Measurements from ENCODE around the gene AIP.
A peak's percentile ranks its signal among the peaks of the same experiment; 100 is the strongest.
"Not testable (repeated sequence)": the region's sequence is repeated elsewhere in the genome, so short reads cannot be mapped to it uniquely, and the experiment has no call there.

AIP gene

DNA sequence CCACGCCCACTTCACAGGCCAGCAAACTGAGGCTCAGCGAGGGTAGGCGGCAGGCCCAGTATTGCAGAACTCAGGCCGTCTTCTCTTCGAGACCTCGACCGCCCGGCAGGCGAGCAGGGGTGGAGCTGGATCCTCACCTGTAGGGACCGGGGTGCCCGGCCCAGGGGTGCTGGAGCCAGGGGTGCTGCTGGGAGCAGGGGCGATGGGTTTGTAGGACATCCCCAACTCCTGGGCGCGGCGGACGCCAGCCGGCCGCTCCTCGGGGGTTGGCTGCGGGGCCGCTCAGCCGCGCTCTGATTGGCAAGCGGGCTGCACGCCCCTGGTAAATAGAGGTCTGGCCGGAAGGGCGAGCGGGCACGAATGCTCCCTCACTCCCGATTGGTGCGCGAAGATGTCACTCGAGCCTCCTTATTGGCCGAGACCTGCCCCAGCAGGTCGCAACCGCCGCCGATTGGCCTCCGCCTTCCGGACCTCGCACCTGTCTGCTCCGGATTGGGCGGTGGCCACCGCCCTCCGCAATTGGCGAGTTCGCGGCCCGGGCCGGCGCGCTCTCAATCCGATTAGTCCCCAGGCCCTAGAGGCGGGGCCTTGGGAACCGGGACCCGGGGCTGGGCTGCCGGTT, 25.1 kb downstream of the AIP start, which contains the start of gene CDK2AP2:
Gene CDK2AP2, minus strand, starts transcription at position 299 of the 622 bp plus-strand sequence. Its CDS starts 80 bp downstream, at position 219.
- DNase-seq, result peak; percentile 94 to 97

DNA sequence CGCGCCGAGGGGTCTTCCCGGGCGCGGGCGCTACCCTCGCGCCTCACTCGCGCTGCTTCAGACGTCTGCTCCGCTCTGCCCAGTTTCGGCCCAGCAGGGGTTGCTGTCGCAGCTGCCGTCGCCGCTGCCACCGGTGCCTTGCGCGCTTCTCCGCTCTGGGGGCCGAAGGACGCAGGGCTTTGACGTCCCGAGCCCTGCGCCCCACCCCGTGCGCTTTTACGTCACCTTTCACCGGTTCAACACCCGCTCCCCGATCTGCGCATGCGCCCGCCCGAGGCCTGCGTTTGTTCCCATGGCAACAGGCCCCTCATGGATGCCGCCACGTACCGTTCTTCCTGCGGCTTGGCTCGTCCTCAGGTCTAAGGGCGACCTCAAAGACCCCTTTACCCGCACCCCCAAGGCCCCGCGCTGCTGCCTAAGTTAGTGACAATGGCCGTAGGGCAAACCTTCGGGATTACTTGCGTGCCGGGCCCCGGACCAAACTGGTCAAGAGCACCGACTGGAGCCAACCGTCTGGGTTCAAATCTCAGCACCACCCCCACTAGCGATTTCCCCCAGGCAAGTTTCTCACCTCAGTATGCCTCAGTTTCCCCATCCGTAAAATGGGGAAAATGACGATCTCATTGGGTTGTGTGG, 25.8 kb downstream of the AIP start:
- DNase-seq, result peak; percentile 99 to 100

DNA sequence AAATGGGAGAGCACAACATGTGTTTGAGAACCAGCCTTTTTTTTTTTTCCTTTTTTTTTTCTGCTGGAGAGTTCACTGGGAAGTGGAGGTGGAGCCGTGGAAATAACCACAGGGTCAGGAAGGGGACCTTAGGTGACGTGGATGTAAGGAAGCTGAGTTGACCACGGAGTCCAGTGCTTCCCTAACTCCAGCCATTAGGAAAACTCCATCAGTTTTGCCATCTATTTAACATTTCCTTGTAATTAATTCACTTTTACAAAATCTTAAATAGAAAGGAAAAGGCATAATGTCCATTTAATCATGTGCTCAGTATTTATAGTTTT, 27.2 kb downstream of the AIP start:
- DNase-seq, result no peak

- not testable (repeated sequence) for DNase-seq
These were observed 28.7 kb downstream of the AIP start for GRCh38 chr11:67511558-67511957.

- no peak for DNase-seq
These were observed 31.3 kb downstream of the AIP start for GRCh38 chr11:67514116-67514515.

- no peak for DNase-seq
These were observed 34.0 kb downstream of the AIP start for GRCh38 chr11:67516806-67517205.

- DNase-seq, result no peak
These were observed 35.1 kb downstream of the AIP start for GRCh38 chr11:67517784-67518552.

DNA sequence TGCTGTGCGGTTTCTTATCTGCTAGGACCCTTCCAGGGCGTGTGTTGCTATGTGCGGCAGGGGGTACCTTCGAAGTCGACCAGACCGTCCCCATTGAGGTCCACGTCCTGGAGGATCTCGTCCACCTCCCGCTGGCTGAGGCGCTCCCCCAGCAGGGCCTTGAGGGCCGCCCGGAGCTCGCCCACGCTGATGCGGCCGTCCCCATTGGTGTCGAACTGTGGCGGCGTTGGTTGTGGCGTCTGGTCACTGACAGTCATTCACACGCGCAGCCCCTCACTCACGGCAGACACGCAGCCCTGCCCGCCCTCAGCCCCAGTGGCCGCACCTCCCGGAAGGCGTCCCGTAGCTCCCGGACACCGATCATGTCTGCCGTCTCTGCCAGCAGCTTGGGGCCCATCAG, 36.9 kb downstream of the AIP start:
- DNase-seq, result no peak

DNA sequence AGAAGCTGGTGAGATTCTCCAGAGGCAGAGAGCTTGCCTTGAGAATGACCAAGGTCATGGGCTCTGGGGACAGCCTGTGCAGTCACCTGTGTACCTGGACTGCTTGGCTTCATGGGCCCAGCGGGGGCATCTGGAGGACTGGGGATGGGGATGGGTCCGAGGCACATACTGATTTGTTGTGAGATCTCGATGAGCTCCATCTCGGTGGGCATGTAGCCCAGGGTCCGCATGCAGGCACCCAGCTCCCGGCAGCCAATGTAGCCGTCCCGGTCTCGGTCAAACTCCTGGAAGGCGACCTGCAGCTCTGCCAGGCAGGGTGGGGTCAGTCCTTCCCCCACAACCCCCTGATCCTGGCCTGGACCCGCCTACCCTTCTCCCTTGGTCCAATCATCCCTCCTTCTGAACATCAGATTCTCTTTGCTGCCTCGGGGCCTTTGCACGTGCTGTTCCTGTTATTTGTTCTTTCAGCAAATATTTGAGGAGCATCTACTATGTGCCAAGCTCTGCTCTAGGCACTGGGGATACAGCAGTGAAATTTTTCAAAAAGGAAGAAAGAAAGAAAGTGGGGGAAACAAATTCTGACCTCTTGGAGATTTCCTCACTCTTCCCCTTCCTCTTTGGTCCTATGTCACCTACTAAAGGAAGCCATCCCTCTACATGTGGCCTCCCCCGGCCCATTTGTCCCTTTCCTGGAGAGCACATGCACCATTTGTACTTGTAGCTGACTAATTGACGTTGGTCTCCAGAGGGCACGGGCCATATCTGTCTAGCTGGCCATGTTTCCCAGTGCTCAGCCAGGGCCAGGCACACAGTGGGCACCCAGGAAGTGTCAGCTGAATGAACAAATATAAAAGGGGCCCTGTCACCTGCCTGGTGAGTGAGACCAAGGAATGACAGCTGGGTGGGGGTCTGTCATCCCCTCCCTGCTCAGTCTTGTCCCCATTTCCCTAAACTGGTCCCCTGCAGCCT, 38.3 kb downstream of the AIP start:
- no peak for DNase-seq

GRCh38 chr11:67521924-67522323, 39.1 kb downstream of the AIP start:
- no peak for DNase-seq

DNA sequence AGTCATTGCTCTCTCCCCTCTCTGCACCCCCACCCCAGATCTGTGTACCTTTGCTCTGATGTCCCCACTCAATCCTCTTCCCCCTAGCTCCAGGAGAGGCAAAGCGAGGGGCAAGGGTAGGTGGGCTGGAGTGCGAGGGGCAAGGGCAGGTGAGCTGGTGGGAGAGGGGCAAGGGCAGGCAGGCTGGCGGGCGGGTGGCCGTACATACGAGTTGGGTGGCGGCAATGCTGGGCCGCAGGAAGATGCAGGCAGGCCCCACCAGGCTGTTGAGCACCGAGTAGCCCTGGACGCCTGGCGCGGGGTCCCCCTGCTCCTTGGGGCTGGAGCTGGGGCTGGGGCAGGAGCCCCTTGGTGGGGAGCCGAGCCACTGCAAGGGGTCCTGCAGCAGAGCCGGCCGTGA, 39.5 kb downstream of the AIP start:
- no peak for DNase-seq

- DNase-seq, result no peak
These were observed 40.2 kb downstream of the AIP start, which contains the start of gene CABP2 for GRCh38 chr11:67522844-67523555. TSS of gene CABP2 (minus strand) at chr11:67523446. CDS start at chr11:67523326, 120 bp downstream.

GRCh38 chr11:67523556-67524479, 41.0 kb downstream of the AIP start:
- no peak for DNase-seq

DNA sequence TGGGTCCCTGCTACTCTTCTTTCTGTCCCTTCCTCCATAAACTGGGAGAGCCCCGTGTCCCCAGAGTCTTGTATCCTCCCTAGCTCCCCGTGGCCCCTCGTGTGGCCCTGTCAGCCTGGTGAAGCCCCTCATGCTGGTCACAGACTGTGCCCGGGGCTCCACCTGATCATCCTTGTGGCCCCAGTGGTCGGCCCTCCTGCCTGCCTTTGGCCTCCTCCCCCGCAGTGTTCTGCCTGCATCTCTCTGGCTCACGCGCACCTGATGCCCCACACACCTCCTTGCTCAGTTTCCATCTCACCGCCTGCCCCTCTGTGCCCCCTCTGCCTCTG, 41.6 kb downstream of the AIP start:
- DNase-seq, result no peak

- DNase-seq, result no peak
These were observed 42.6 kb downstream of the AIP start for GRCh38 chr11:67525275-67525976.

- DNase-seq, result no peak
These were observed 45.5 kb downstream of the AIP start for GRCh38 chr11:67528376-67528775.

DNA sequence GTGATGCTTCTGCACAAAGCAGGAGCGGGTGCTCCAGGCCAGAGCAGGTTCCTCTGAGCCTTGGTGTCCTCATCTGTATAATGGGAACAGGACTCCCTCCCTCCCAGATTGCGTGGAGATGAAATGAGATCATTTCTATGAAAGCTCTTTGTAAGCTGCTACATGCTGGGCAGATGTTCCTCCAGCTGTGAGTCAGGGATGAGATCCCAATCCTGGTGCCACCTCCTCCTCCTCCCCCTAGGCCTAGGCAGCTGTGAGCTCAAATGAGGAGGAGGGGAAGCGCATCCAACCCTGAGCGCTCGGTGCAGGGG, 47.4 kb downstream of the AIP start:
- DNase-seq, result no peak

DNA sequence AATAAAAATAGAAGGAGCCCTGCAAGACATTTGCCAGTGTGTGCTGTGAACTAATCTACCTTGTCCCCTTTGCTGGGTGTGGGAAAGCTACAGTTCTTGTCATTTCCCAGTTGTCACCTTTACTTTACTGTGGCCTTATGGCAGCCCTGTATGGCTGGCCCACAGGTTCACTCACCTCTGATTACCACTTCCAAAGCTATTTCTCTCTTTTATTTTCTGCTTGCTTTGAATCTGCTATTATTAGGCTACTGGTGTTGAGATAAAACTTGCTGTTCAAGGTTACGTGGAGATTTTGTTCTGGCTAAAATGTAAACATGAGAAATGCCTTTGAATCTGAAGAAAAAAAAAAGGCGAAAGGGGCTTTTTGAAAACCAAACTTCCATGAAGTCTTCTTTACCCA, 50.1 kb downstream of the AIP start:
- no peak for DNase-seq

DNA sequence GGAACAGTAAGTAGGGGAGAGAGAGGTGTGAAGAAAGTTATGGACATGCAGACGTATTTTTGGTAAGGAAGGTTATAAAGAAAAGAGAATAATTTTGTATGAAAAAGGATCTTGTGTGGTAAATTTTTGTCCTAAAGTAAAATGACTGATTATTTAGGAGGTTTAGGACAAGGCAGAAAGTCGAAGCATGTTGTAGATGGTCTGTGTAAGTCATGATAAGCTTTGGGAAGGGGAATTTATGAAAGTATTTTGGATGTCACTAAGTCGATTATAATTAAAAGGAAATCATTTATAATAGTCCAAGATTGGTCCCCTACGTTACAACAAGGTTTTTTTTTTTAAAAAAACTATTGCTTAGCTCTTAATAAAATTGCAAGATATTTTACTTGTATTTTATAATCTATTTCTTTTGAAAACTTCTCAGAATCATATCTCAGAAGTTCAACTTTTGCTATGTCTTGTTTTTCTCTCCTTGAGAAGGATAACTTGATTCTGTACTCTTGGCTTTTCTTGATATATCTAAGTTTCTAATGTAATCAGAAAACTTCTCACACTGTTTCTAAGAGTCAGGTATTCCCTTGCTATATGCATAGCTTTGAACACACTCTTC, 51.3 kb downstream of the AIP start:
- no peak for DNase-seq

DNA sequence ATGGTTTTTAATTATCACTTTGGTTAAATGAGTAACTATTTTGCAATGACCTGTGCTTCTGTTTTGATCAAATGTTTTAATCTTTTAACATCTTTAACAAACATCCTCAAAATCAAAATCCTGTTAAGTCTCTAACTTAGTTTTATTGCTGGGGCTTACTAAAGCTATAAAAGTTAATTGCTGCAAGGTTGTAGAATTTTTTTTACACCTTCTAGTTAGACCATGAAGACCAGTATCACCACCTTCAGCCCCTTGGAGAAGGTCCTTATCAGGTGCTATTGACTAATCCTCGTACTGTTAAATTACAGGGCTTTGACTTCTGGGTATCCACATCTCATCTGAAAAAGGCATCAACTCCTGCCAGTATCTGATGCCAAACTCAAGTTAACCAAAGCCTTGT, 52.7 kb downstream of the AIP start:
- DNase-seq, result no peak

All from activated CD4-positive, alpha-beta T cell treated with anti-CD3 and anti-CD28 coated beads for 4 hours (primary cell).